Body of pancreas (tissue), 4 donors: Measurements from ENCODE around the gene PANK1.

Source experiments
- CTCF ChIP-seq, 7 experiments: fragments of 450-650 bp in 4 of 7; fragments of 200-600 bp in 3 of 7; sonication (generic) in 3 of 7; IDR thresholded peaks; one replicate each; pipeline ENCODE4 v1.5.1; 2016 to 2019; ENCODE audit warnings: antibody characterized with exemption in 7 of 7
- POLR2A ChIP-seq, 3 donors: fragments of 450-650 bp; IDR thresholded peaks; one replicate each; pipeline ENCODE4 v1.6.1; 2016; ENCODE audit warnings: antibody characterized with exemption in 3 of 3, mild to moderate bottlenecking in 2 of 3

- TF ChIP-seq CTCF (IDR thresholded peaks at IDR 0.05) (no peak), POLR2A (IDR thresholded peaks at IDR 0.05) (no peak)
Measured at GRCh38 chr10:89549510-89549909, 95.5 kb downstream of the PANK1 start.
